HG02852 (cell line): ENCODE data around the gene VPS52.

Experiments
- ATAC-seq: cut with Tn5 transposase; IDR thresholded peaks from one replicate; pipeline ENCODE4 v1.9.1; 2021; ENCODE audit warnings: mild to moderate bottlenecking, moderate library complexity; ENCODE audit not compliant: unreplicated experiment

Gene VPS52

GRCh38 chr6:33271468-33272274 is at the start of gene VPS52, which contains the start of gene RPS18:
VPS52 (minus strand) TSS chr6:33271876; CDS start chr6:33271675, 201 bp downstream.
RPS18 (plus strand) TSS chr6:33272075; CDS start chr6:33272120, 45 bp downstream.
- peak; percentile 70 for ATAC-seq

- no peak for ATAC-seq
Measured at GRCh38 chr6:33321227-33321626, 49.6 kb upstream of the VPS52 start.

GRCh38 chr6:33320315-33321181 is 48.9 kb upstream of the VPS52 start:
- no peak for ATAC-seq

GRCh38 chr6:33319939-33320314 is 48.3 kb upstream of the VPS52 start:
- ATAC-seq: no peak

- no peak for ATAC-seq
Measured at GRCh38 chr6:33318426-33319073, 46.9 kb upstream of the VPS52 start.

- peak; percentile 36 for ATAC-seq
Measured at GRCh38 chr6:33317669-33318425, 46.2 kb upstream of the VPS52 start, which contains the start of gene ZBTB22. ZBTB22 (minus strand) TSS chr6:33317744; CDS start chr6:33316916, 828 bp downstream.

- no peak for ATAC-seq
Measured at GRCh38 chr6:33317419-33317668, 45.7 kb upstream of the VPS52 start.

GRCh38 chr6:33316603-33317418 is 45.1 kb upstream of the VPS52 start:
- ATAC-seq: no peak

- ATAC-seq: no peak
Measured at GRCh38 chr6:33315793-33316602, 44.3 kb upstream of the VPS52 start.

- ATAC-seq: no peak
Measured at GRCh38 chr6:33314943-33315792, 43.5 kb upstream of the VPS52 start.

- no peak for ATAC-seq
Measured at GRCh38 chr6:33314515-33314942, 42.9 kb upstream of the VPS52 start.

- peak; percentile 37 for ATAC-seq
Measured at GRCh38 chr6:33313709-33314514, 42.2 kb upstream of the VPS52 start, which contains the start of gene TAPBP. TAPBP (minus strand) TSS chr6:33314078; CDS start chr6:33314041, 37 bp downstream.

GRCh38 chr6:33313105-33313708 is 41.5 kb upstream of the VPS52 start:
- ATAC-seq: peak; percentile 8

GRCh38 chr6:33312361-33313104 is 40.9 kb upstream of the VPS52 start:
- ATAC-seq: no peak

GRCh38 chr6:33306356-33306755 is 34.7 kb upstream of the VPS52 start:
- no peak for ATAC-seq

- ATAC-seq: no peak
Measured at GRCh38 chr6:33305052-33305451, 33.4 kb upstream of the VPS52 start.
